Lower leg skin (tissue), 4 donors: ENCODE results near the gene MICAL2. TPM values are rescaled to one million over a fixed set of nuclear protein-coding genes. Genes with fewer than 3 reads are reported as not detected.

Experiments used
- DNase-seq, 2 donors: peaks; one replicate each; pipeline ENCODE4 v3.0.0-alpha.2; 2019; ENCODE audit warnings: low spot score in 2 of 2
- H3K4me3 ChIP-seq: fragments of 200-600 bp; sonication (generic); 2 replicates; pipeline ENCODE4 v1.5.1; 2017; ENCODE audit warnings: mild to moderate bottlenecking, low read depth; ENCODE audit not compliant: poor library complexity, severe bottlenecking
- POLR2A ChIP-seq, 2 donors: fragments of 450-650 bp; IDR thresholded peaks; one replicate each; pipeline ENCODE4 v1.6.1; 2016 to 2017; ENCODE audit warnings: antibody characterized with exemption in 2 of 2, mild to moderate bottlenecking in 1 of 2, moderate library complexity in 1 of 2
- WGBS, 2 donors: methylation state at CpG; one replicate each; pipeline ENCODE4 v1.1.5; 2018; 5-methylcytosine and 5-hydroxymethylcytosine counted together
- intact Hi-C: fragments of 100-400 bp; cut with DNase I; formaldehyde crosslinking; loops from one replicate; pipeline ENCODE4 v1.15.0; 2023; ENCODE audit warnings: low total_unique reads
- total RNA-seq, 4 donors: library from RNA; depleted of rRNA; stranded (reverse); fragments of >200 nt; gene quantifications; one replicate each; pipeline ENCODE4 v1.1.0, GENCODE V29; 2016
- TF ChIP-seq, protein P1 (sequence below), 3 donors: fragments of 450-650 bp; IDR thresholded peaks; one replicate each; pipeline ENCODE4 v1.5.1; 2016; ENCODE audit warnings: antibody characterized with exemption in 3 of 3, mild to moderate bottlenecking in 3 of 3, moderate library complexity in 2 of 3

The MICAL2 gene
- total RNA-seq, 4 donors from 2014 or later, result 117 to 238 (median 145) TPM

GRCh38 chr11:12102588-12103410 lies 7.6 kb upstream of the MICAL2 start:
- DNase-seq, result no peak
- H3K4me3 ChIP-seq, result no peak overlapping the region
- WGBS, 2 donors, result 80 to 84% methylated on average over 5 of the region's 5 CpGs
- TF ChIP-seq POLR2A (IDR thresholded peaks at IDR 0.05), result no peak
- TF ChIP-seq, protein P1, sequence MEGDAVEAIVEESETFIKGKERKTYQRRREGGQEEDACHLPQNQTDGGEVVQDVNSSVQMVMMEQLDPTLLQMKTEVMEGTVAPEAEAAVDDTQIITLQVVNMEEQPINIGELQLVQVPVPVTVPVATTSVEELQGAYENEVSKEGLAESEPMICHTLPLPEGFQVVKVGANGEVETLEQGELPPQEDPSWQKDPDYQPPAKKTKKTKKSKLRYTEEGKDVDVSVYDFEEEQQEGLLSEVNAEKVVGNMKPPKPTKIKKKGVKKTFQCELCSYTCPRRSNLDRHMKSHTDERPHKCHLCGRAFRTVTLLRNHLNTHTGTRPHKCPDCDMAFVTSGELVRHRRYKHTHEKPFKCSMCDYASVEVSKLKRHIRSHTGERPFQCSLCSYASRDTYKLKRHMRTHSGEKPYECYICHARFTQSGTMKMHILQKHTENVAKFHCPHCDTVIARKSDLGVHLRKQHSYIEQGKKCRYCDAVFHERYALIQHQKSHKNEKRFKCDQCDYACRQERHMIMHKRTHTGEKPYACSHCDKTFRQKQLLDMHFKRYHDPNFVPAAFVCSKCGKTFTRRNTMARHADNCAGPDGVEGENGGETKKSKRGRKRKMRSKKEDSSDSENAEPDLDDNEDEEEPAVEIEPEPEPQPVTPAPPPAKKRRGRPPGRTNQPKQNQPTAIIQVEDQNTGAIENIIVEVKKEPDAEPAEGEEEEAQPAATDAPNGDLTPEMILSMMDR (IDR thresholded peaks at IDR 0.05), result no peak
- intact Hi-C loops, result no loop called here

- intact Hi-C loops, result no loop called here
- H3K4me3 ChIP-seq, result no peak overlapping the region
- DNase-seq, result peak in 1 of 2 donors; percentile 68
- WGBS, 2 donors, result 76 to 78% methylated on average over 7 of the region's 7 CpGs
- no peak for TF ChIP-seq POLR2A (IDR thresholded peaks at IDR 0.05)
- TF ChIP-seq, protein P1 (IDR thresholded peaks at IDR 0.05), result no peak
These were observed 6.8 kb upstream of the MICAL2 start for GRCh38 chr11:12103411-12104225.

DNA sequence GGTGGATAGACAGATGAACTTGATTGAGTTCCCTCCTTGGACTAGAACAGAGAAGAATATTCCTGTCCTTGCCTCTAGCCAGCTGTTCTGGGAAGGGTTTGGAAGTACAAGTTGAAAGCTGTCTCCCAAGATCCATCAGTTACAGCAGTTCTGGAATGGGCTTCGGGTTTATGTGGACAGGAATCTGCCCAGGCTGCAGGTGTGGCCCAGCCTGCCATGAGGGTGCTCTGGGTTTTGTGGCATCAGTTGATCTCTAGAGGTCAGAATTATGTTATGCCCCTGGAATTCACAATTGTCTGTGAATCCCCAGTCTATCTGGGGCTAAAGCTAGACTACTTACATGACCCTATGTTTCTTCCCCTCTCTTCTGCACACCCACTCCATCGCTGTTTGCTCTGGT lies 4.9 kb upstream of the MICAL2 start:
- intact Hi-C loops, result no loop called here
- no peak for DNase-seq
- WGBS, 2 donors, result 42 to 86% methylated on average over 2 of the region's 2 CpGs
- no peak for TF ChIP-seq POLR2A (IDR thresholded peaks at IDR 0.05)
- TF ChIP-seq, protein P1 (IDR thresholded peaks at IDR 0.05), result no peak
- no peak overlapping the region for H3K4me3 ChIP-seq

DNA sequence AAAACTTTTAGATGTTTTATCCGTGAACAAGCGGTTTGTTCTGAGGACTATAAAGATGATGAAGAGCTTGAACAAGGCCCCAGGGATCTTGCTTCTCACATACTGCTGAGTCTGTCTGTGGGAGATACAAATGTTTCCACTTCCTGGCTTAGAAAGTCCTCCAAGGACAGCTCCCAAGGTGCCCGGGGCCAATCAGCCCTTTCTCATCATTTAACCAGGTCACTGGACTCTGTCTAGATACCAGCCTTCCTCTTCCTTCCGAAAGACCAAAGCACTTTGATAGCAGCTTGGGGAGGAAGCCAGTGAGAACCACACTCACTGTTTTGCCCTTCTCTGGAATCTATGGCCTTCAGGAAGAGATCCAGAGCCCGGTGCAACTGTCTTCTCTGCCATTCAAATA lies 4.3 kb upstream of the MICAL2 start:
- 82 to 86% methylated on average over 5 of the region's 5 CpGs for WGBS, 2 donors
- intact Hi-C loops, result no loop called here
- H3K4me3 ChIP-seq, result no peak overlapping the region
- DNase-seq, result peak in 1 of 2 donors; percentile 76
- TF ChIP-seq, protein P1 (IDR thresholded peaks at IDR 0.05), result no peak
- no peak for TF ChIP-seq POLR2A (IDR thresholded peaks at IDR 0.05)

DNA sequence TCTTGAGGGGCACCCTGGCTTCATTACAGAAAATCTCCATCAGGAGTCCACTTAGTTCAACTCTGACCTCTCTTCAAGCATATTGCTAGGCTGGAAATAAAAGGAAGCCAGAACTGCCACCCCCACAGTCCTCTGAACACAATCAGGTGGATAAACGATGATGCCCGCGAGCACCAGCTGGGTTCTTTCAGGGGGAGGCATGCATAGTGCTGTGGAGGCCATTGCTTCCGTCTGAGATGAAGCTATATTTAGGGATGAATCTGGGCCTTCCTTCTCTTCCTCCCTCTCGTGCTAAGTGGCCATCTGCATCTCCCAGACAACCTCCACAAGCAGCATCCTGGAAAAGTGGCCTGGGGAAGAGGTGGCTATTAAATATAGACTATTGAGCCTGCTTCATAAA lies 3.9 kb upstream of the MICAL2 start:
- no peak overlapping the region for H3K4me3 ChIP-seq
- 71 to 92% methylated on average over 5 of the region's 5 CpGs for WGBS, 2 donors
- intact Hi-C loops, result no loop called here
- no peak for TF ChIP-seq POLR2A (IDR thresholded peaks at IDR 0.05)
- TF ChIP-seq, protein P1 (IDR thresholded peaks at IDR 0.05), result no peak
- peak in 1 of 2 donors; percentile 65 for DNase-seq
